Thyroid gland (tissue), 4 donors: ENCODE results near the gene USP9X.

Experiments used
- POLR2A ChIP-seq, 2 donors: fragments of 450-650 bp; IDR thresholded peaks; one replicate each; pipeline ENCODE4 v1.6.1; 2017; ENCODE audit warnings: antibody characterized with exemption in 2 of 2, mild to moderate bottlenecking in 2 of 2, moderate library complexity in 1 of 2
- TF ChIP-seq, protein P1 (sequence below), 6 experiments: fragments of 200-600 bp in 3 of 6; fragments of 450-650 bp in 3 of 6; sonication (generic) in 3 of 6; IDR thresholded peaks; one replicate each; pipeline ENCODE4 v1.5.1; 2016 to 2019; ENCODE audit warnings: antibody characterized with exemption in 6 of 6, mild to moderate bottlenecking in 2 of 6, inconsistent platforms in 1 of 6, moderate library complexity in 1 of 6

DNA sequence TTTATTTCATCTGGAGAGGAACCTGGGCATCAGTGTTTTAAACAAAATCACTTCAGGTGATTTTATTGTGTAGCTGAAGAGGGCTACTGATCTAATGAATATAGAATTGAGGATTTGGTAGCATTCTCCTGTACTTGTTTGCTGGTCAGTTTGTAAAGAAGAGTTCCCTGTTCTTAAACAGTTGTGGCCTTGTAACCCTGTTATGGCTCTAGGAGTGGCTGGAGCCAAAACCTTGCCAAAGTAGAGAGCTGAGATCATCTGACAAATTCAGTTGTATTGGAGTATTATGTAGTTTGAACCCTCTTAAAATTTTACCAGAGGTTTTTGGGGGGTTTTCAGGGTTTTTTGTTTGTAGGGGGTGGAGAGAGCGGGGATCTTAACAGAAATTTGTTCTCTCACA lies 36.5 kb downstream of the USP9X start:
- TF ChIP-seq, protein P1, sequence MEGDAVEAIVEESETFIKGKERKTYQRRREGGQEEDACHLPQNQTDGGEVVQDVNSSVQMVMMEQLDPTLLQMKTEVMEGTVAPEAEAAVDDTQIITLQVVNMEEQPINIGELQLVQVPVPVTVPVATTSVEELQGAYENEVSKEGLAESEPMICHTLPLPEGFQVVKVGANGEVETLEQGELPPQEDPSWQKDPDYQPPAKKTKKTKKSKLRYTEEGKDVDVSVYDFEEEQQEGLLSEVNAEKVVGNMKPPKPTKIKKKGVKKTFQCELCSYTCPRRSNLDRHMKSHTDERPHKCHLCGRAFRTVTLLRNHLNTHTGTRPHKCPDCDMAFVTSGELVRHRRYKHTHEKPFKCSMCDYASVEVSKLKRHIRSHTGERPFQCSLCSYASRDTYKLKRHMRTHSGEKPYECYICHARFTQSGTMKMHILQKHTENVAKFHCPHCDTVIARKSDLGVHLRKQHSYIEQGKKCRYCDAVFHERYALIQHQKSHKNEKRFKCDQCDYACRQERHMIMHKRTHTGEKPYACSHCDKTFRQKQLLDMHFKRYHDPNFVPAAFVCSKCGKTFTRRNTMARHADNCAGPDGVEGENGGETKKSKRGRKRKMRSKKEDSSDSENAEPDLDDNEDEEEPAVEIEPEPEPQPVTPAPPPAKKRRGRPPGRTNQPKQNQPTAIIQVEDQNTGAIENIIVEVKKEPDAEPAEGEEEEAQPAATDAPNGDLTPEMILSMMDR (IDR thresholded peaks at IDR 0.05): no peak
- no peak for TF ChIP-seq POLR2A (IDR thresholded peaks at IDR 0.05)
